Trophoblast cell (in vitro differentiated cells and primary cell): ENCODE data around the gene SLC6A8.
"Not testable (repeated sequence)": the region's sequence is repeated elsewhere in the genome, so short reads cannot be mapped to it uniquely, and the experiment has no call there.

ENCODE experiments used
- DNase-seq, 2 donors: peaks; one replicate each; pipeline ENCODE4 v3.0.0-alpha.2; 2016
- H2AFZ ChIP-seq: 2 replicates; pipeline ENCODE4 v1.6.1; 2013; ENCODE audit warnings: low read length, moderate library complexity, mild to moderate bottlenecking; ENCODE audit not compliant: insufficient read depth, poor library complexity
- H2AK5ac ChIP-seq: 2 replicates; pipeline ENCODE4 v1.6.1; 2013; ENCODE audit warnings: mild to moderate bottlenecking, low read length
- H2BK120ac ChIP-seq: 2 replicates; pipeline ENCODE4 v1.6.1; 2013; ENCODE audit warnings: low read length, mild to moderate bottlenecking, moderate library complexity; ENCODE audit not compliant: insufficient read depth, poor library complexity
- H2BK12ac ChIP-seq: 2 replicates; pipeline ENCODE4 v1.6.1; 2013; ENCODE audit warnings: mild to moderate bottlenecking, low read length, moderate library complexity
- H2BK5ac ChIP-seq: 2 replicates; pipeline ENCODE4 v1.6.1; 2013; ENCODE audit warnings: low read length, low read depth, moderate library complexity, mild to moderate bottlenecking; ENCODE audit not compliant: poor library complexity
- H3K14ac ChIP-seq: 2 replicates; pipeline ENCODE4 v1.6.1; 2013; ENCODE audit warnings: mild to moderate bottlenecking, low read length
- H3K18ac ChIP-seq: 2 replicates; pipeline ENCODE4 v1.6.1; 2013; ENCODE audit warnings: mild to moderate bottlenecking, low read length
- H3K23ac ChIP-seq: 2 replicates; pipeline ENCODE4 v1.6.1; 2013; ENCODE audit warnings: low read length
- H3K27ac ChIP-seq: 2 replicates; pipeline ENCODE4 v1.5.1; 2013; ENCODE audit warnings: low read depth, mild to moderate bottlenecking, inconsistent platforms, low read length, moderate library complexity
- H3K27me3 ChIP-seq: 2 replicates; pipeline ENCODE4 v1.6.1; 2013; ENCODE audit warnings: inconsistent platforms, mild to moderate bottlenecking, low read length, moderate library complexity; ENCODE audit not compliant: insufficient read depth
- H3K36me3 ChIP-seq, 2 experiments: 1 replicate in 1 of 2; 2 replicates in 1 of 2; pipeline ENCODE4 v1.6.1; 2013; ENCODE audit warnings: low read length in 2 of 2, mild to moderate bottlenecking in 2 of 2, moderate library complexity in 1 of 2; ENCODE audit not compliant: insufficient read depth in 2 of 2, control insufficient read depth in 1 of 2
- H3K4ac ChIP-seq: 2 replicates; pipeline ENCODE4 v1.6.1; 2013; ENCODE audit warnings: low read depth, mild to moderate bottlenecking, low read length, moderate library complexity
- H3K4me1 ChIP-seq, 2 experiments: 1 replicate in 1 of 2; 2 replicates in 1 of 2; pipeline ENCODE4 v1.6.1; 2013; ENCODE audit warnings: low read length in 2 of 2, mild to moderate bottlenecking in 2 of 2, moderate library complexity in 1 of 2; ENCODE audit not compliant: insufficient read depth in 2 of 2, control insufficient read depth in 1 of 2
- H3K4me2 ChIP-seq: 2 replicates; pipeline ENCODE4 v1.6.1; 2013; ENCODE audit warnings: inconsistent platforms, mild to moderate bottlenecking, low read length, moderate library complexity
- H3K4me3 ChIP-seq: 2 replicates; pipeline ENCODE4 v1.5.1; 2013; ENCODE audit warnings: mild to moderate bottlenecking, low read depth, low read length, inconsistent platforms
- H3K79me1 ChIP-seq: one replicate; pipeline ENCODE4 v1.6.1; 2013; ENCODE audit warnings: low read length
- H3K79me2 ChIP-seq: 2 replicates; pipeline ENCODE4 v1.6.1; 2013; ENCODE audit warnings: low read length, mild to moderate bottlenecking; ENCODE audit not compliant: control insufficient read depth, insufficient read depth, poor library complexity
- H3K9ac ChIP-seq: 2 replicates; pipeline ENCODE4 v1.6.1; 2013; ENCODE audit warnings: mild to moderate bottlenecking, low read length
- H3K9me3 ChIP-seq: 2 replicates; pipeline ENCODE4 v1.6.1; 2013; ENCODE audit warnings: low read depth, mild to moderate bottlenecking, control low read depth, inconsistent platforms, low read length; ENCODE audit not compliant: insufficient read depth
- H4K12ac ChIP-seq: 2 replicates; pipeline ENCODE4 v1.6.1; 2013; ENCODE audit warnings: low read depth, mild to moderate bottlenecking, low read length, moderate library complexity
- H4K8ac ChIP-seq: 2 replicates; pipeline ENCODE4 v1.6.1; 2013; ENCODE audit warnings: low read depth, mild to moderate bottlenecking, low read length, moderate library complexity
- H4K91ac ChIP-seq: one replicate; pipeline ENCODE4 v1.6.1; 2013; ENCODE audit warnings: low read depth, mild to moderate bottlenecking, low read length, moderate library complexity
- WGBS: extraction: QIAGEN DNeasy Blood & Tissue Kit; methylation state at CpG from one replicate; pipeline ENCODE4 v1.1.7; 2013; ENCODE audit warnings: missing lambda C conversion rate; ENCODE audit not compliant: insufficient read length, insufficient coverage; ENCODE audit errors: extremely low coverage; 5-methylcytosine and 5-hydroxymethylcytosine counted together

Gene SLC6A8

DNA sequence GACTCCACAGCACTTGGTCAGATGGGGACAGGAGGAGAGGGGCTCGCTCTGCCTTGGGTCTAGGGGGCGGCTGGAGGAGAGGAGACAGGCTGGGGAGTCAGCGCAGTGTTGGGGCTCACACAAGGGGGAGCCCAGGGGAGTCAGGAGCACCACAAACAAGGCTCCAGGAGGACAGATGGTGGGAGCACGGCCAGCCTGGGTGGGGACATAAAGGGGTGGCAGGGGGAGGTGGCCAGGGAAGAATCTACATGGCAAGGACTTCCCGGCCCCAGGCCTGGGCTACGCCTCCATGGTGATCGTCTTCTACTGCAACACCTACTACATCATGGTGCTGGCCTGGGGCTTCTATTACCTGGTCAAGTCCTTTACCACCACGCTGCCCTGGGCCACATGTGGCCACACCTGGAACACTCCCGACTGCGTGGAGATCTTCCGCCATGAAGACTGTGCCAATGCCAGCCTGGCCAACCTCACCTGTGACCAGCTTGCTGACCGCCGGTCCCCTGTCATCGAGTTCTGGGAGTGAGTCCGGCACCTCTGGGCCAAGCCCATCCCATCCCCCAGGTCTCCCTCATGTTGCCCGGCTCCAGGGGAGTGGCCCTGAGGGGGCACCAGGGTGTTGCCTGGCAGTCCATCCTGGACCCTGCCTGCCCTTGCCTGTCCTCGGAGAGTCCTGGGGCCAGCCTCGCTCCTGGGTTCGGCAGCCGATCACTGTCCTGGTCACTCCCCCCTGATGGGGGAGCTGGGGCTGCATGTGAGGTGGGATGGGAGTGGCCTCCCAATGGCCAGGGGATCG, 3.5 kb downstream of the SLC6A8 start:
- no CpG with 5 or more reads among the region's 21 CpGs for WGBS
- not testable (repeated sequence) for H3K9me3 ChIP-seq, DNase-seq, H3K4me1 ChIP-seq, H2AFZ ChIP-seq, H2BK5ac ChIP-seq, H3K23ac ChIP-seq, H4K91ac ChIP-seq, H3K14ac ChIP-seq, H2BK12ac ChIP-seq, H3K4me2 ChIP-seq, H2BK120ac ChIP-seq, H4K12ac ChIP-seq, H3K9ac ChIP-seq, H3K18ac ChIP-seq, H3K4me3 ChIP-seq, H2AK5ac ChIP-seq, H4K8ac ChIP-seq, H3K4ac ChIP-seq, H3K27ac ChIP-seq, H3K79me1 ChIP-seq, H3K27me3 ChIP-seq, H3K79me2 ChIP-seq
- peaks cover 9 to 18% of the 10 kb centered on the region in 2 experiments for H3K36me3 ChIP-seq

- Histone ChIP-seq H2BK120ac (no peak overlapping the region), H3K27me3 (no peaks in the 10 kb centered on the region), H3K9me3 (peaks cover 2% of the 10 kb centered on the region), H2BK5ac (no peak overlapping the region), H2BK12ac (no peak overlapping the region), H3K27ac (no peak overlapping the region), H2AK5ac (no peak overlapping the region), H4K91ac (no peak overlapping the region), H3K9ac (no peak overlapping the region), H3K4ac (no peak overlapping the region), H3K4me2 (no peak overlapping the region), H3K4me1 (peaks cover 3% of the 10 kb centered on the region in 2 experiments), H3K79me2 (no peaks in the 10 kb centered on the region), H3K4me3 (no peak overlapping the region), H3K79me1 (peaks cover 3% of the 10 kb centered on the region), H3K36me3 (peaks cover 12 to 23% of the 10 kb centered on the region in 2 experiments), H4K12ac (no peak overlapping the region), H3K23ac (no peak overlapping the region), H4K8ac (no peak overlapping the region), H3K14ac (no peak overlapping the region), H2AFZ (no peak overlapping the region), H3K18ac (no peak overlapping the region)
- DNase-seq: no peak
- no CpG with 5 or more reads among the region's 4 CpGs for WGBS
Measured at GRCh38 chrX:153692003-153692402, 4.3 kb downstream of the SLC6A8 start.

DNA sequence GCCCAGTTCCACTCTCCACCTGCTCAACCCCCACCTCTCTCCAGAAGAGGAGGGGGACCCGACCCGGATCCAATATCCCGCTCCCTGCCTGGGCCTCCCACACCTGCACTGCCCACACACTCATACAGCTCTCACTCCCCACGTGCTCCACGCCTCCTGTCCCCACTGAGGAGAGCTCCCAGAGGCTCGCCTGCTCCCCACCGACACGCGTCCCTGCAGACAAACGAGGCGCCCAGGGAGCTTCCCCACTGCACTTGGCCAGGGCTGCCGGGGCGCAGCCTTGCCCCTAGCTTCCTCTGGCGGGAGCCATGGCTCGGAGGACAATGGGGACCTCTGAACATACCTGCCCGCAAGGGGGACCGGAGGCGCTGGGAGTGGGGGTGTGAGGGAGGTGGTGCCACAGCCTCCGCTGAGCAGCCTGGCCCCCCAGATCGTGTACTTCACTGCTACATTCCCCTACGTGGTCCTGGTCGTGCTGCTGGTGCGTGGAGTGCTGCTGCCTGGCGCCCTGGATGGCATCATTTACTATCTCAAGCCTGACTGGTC, 5.0 kb downstream of the SLC6A8 start:
- Histone ChIP-seq H3K27me3 (no peaks in the 10 kb centered on the region), H2AK5ac (no peak overlapping the region), H3K18ac (no peak overlapping the region), H3K4me3 (no peak overlapping the region), H2BK120ac (no peak overlapping the region), H4K8ac (no peak overlapping the region), H3K36me3 (peaks cover 16 to 28% of the 10 kb centered on the region in 2 experiments), H3K4ac (no peak overlapping the region), H3K27ac (no peak overlapping the region), H3K14ac (no peak overlapping the region), H4K91ac (no peak overlapping the region), H3K23ac (no peak overlapping the region), H3K4me2 (no peak overlapping the region), H3K79me2 (no peaks in the 10 kb centered on the region), H3K79me1 (no peaks in the 10 kb centered on the region), H2AFZ (no peak overlapping the region), H4K12ac (no peak overlapping the region), H3K4me1 (no peaks in the 10 kb centered on the region), H2BK12ac (no peak overlapping the region), H2BK5ac (no peak overlapping the region), H3K9me3 (peaks cover 2% of the 10 kb centered on the region), H3K9ac (no peak overlapping the region)
- WGBS: no CpG with 5 or more reads among the region's 24 CpGs
- DNase-seq: no peak

GRCh38 chrX:153693216-153694086, 5.7 kb downstream of the SLC6A8 start:
- no peaks in the 10 kb centered on the region for H3K79me2 ChIP-seq
- no peak overlapping the region for H3K27ac ChIP-seq
- no peak overlapping the region for H2BK120ac ChIP-seq
- H3K23ac ChIP-seq: no peak overlapping the region
- no peak overlapping the region for H4K8ac ChIP-seq
- H2BK5ac ChIP-seq: no peak overlapping the region
- H3K4me3 ChIP-seq: no peak overlapping the region
- no peak overlapping the region for H3K9ac ChIP-seq
- no peak for DNase-seq
- H4K91ac ChIP-seq: no peak overlapping the region
- no peaks in the 10 kb centered on the region for H3K4me1 ChIP-seq
- peaks cover 18 to 28% of the 10 kb centered on the region in 2 experiments for H3K36me3 ChIP-seq
- no peaks in the 10 kb centered on the region for H3K27me3 ChIP-seq
- no peak overlapping the region for H2AFZ ChIP-seq
- H2BK12ac ChIP-seq: no peak overlapping the region
- no peak overlapping the region for H3K4ac ChIP-seq
- H3K4me2 ChIP-seq: no peak overlapping the region
- peaks cover 2% of the 10 kb centered on the region for H3K9me3 ChIP-seq
- no peak overlapping the region for H3K14ac ChIP-seq
- no peaks in the 10 kb centered on the region for H3K79me1 ChIP-seq
- WGBS: no CpG with 5 or more reads among the region's 31 CpGs
- H4K12ac ChIP-seq: no peak overlapping the region
- H3K18ac ChIP-seq: no peak overlapping the region
- no peak overlapping the region for H2AK5ac ChIP-seq
